ENCODE results near the gene LRRK1.
"Not testable (repeated sequence)": the region's sequence is repeated elsewhere in the genome, so short reads cannot be mapped to it uniquely, and the experiment has no call there.

Gene LRRK1

GRCh38 chr15:101092156-101092866 lies 173.2 kb downstream of the LRRK1 start:
- no peak overlapping the region for H3K27ac Mint-ChIP-seq

GRCh38 chr15:101092867-101093202 lies 173.7 kb downstream of the LRRK1 start:
- no peak for TF ChIP-seq CTCF (IDR thresholded peaks at IDR 0.05)
- Mint-ChIP-seq H3K4me3 (no peak overlapping the region), H3K27me3 (ENCODE audit: low read depth, poor library complexity) (peaks cover 10% of the 10 kb centered on the region), H3K27ac (no peak overlapping the region), H3K4me1 (peaks cover 39% of the 10 kb centered on the region), H3K36me3 (ENCODE audit: low read depth) (no peaks in the 10 kb centered on the region), H3K9me3 (peaks cover 7% of the 10 kb centered on the region)
- DNase-seq: no peak

More at GRCh38 chr15:101092156-101092866, 173.2 kb downstream of the LRRK1 start:
- H3K36me3 Mint-ChIP-seq (ENCODE audit: low read depth): no peaks in the 10 kb centered on the region
- H3K4me1 Mint-ChIP-seq: peaks cover 39% of the 10 kb centered on the region
- H3K27me3 Mint-ChIP-seq (ENCODE audit: low read depth, poor library complexity): peaks cover 11% of the 10 kb centered on the region
- H3K9me3 Mint-ChIP-seq: peaks cover 7% of the 10 kb centered on the region
- no peak for TF ChIP-seq CTCF (IDR thresholded peaks at IDR 0.05)
- no peak for DNase-seq
- no peak overlapping the region for H3K4me3 Mint-ChIP-seq

- Mint-ChIP-seq H3K4me3 (no peak overlapping the region), H3K27ac (no peak overlapping the region), H3K4me1 (peaks cover 39% of the 10 kb centered on the region), H3K9me3 (peaks cover 7% of the 10 kb centered on the region), H3K27me3 (ENCODE audit: low read depth, poor library complexity) (peaks cover 9% of the 10 kb centered on the region), H3K36me3 (ENCODE audit: low read depth) (no peaks in the 10 kb centered on the region)
- no peak for DNase-seq
- TF ChIP-seq CTCF (IDR thresholded peaks at IDR 0.05): no peak
Measured at GRCh38 chr15:101093958-101094357, 174.8 kb downstream of the LRRK1 start.

GRCh38 chr15:101095796-101096406 lies 176.7 kb downstream of the LRRK1 start:
- not testable (repeated sequence) for H3K4me3 Mint-ChIP-seq; H3K9me3 Mint-ChIP-seq; H3K27ac Mint-ChIP-seq; H3K36me3 Mint-ChIP-seq (ENCODE audit: low read depth); DNase-seq; H3K27me3 Mint-ChIP-seq (ENCODE audit: low read depth, poor library complexity)
- peaks cover 19% of the 10 kb centered on the region for H3K4me1 Mint-ChIP-seq

- Mint-ChIP-seq H3K27me3 (ENCODE audit: low read depth, poor library complexity) (peaks cover 6% of the 10 kb centered on the region), H3K27ac (no peak overlapping the region), H3K9me3 (peaks cover 10% of the 10 kb centered on the region), H3K4me3 (no peak overlapping the region), H3K36me3 (ENCODE audit: low read depth) (no peaks in the 10 kb centered on the region), H3K4me1 (peaks cover 7% of the 10 kb centered on the region)
- DNase-seq: no peak
- no peak for TF ChIP-seq CTCF (IDR thresholded peaks at IDR 0.05)
Measured at GRCh38 chr15:101097111-101097510, 178.0 kb downstream of the LRRK1 start.

- DNase-seq: no peak
- no peaks in the 10 kb centered on the region for H3K4me1 Mint-ChIP-seq
- H3K9me3 Mint-ChIP-seq: peaks cover 11% of the 10 kb centered on the region
- no peak overlapping the region for H3K27ac Mint-ChIP-seq
- H3K27me3 Mint-ChIP-seq (ENCODE audit: low read depth, poor library complexity): peaks cover 3% of the 10 kb centered on the region
- H3K36me3 Mint-ChIP-seq (ENCODE audit: low read depth): no peaks in the 10 kb centered on the region
- no peak for TF ChIP-seq CTCF (IDR thresholded peaks at IDR 0.05)
- H3K4me3 Mint-ChIP-seq: no peak overlapping the region
Measured at GRCh38 chr15:101099183-101099582, 180.0 kb downstream of the LRRK1 start.

Measured in nephron progenitor cell (in vitro differentiated cells).